Nasal cavity respiratory epithelium epithelial cell of viscerocranial mucosa (primary cell): ENCODE results near the gene ORC5. TPM values are rescaled to one million over a fixed set of nuclear protein-coding genes. Genes with fewer than 3 reads are reported as not detected.

Source experiments
- total RNA-seq: library from RNA; depleted of rRNA; stranded (reverse); fragments of >200 nt; gene quantifications from 2 replicates; pipeline ENCODE4 v1.2.3, GENCODE V29; 2014

Gene ORC5
- 68.7 and 139 TPM in 2 replicates for total RNA-seq

GRCh38 chr7:104207731-104208420 is at the start of gene ORC5:
Gene ORC5, minus strand, starts transcription at chr7:104208013. Its CDS starts 109 bp downstream, at chr7:104207904.

Other genes starting within 250 kb of the ORC5 start
- 0.07 and 0.34 TPM in 2 replicates for gene RELN, start 218.4 kb downstream of the ORC5 start, total RNA-seq
- gene LHFPL3, start 120.6 kb upstream of the ORC5 start, total RNA-seq = not detected in 2 replicates